Left lung (tissue), 10 donors: ENCODE measurements around the gene FSTL5. TPM values are rescaled to one million over a fixed set of nuclear protein-coding genes. Genes with fewer than 3 reads are reported as not detected.

Source experiments
- ATAC-seq: fragments of 200-7000 bp; cut with Tn5 transposase; one replicate; pipeline ENCODE4 v1.9.1; 2020; ENCODE audit warnings: moderate library complexity
- DNase-seq, 4 donors: peaks; one replicate each; pipeline ENCODE4 v3.0.0-alpha.2; 2013 to 2020
- H3K27ac ChIP-seq, 2 donors: fragments of 200-600 bp; sonication (generic) in 1 of 2; one replicate each; pipeline versions ENCODE4 v1.5.0 to v1.8.0; 2020 to 2021
- H3K27me3 ChIP-seq, 2 donors: fragments of 200-600 bp; sonication (generic) in 1 of 2; one replicate each; pipeline versions ENCODE4 v1.5.0 to v1.8.0; 2020 to 2021
- H3K36me3 ChIP-seq, 2 donors: fragments of 200-600 bp; sonication (generic) in 1 of 2; one replicate each; pipeline versions ENCODE4 v1.5.0 to v1.8.0; 2020 to 2021
- H3K4me1 ChIP-seq, 2 donors: fragments of 200-600 bp; one replicate each; pipeline ENCODE4 v1.8.0; 2021
- H3K4me3 ChIP-seq, 2 donors: fragments of 200-600 bp; sonication (generic) in 1 of 2; one replicate each; pipeline versions ENCODE4 v1.5.0 to v1.8.0; 2020 to 2021; ENCODE audit warnings: mild to moderate bottlenecking in 1 of 2
- H3K9me3 ChIP-seq, 2 donors: fragments of 200-600 bp; sonication (generic) in 1 of 2; one replicate each; pipeline versions ENCODE4 v1.5.0 to v1.8.0; 2020 to 2021
- CTCF ChIP-seq, 2 donors: fragments of 200-600 bp; sonication (generic) in 1 of 2; IDR thresholded peaks; one replicate each; pipeline versions ENCODE4 v1.5.0 to v1.8.0; 2021; ENCODE audit warnings: antibody characterized with exemption in 2 of 2
- intact Hi-C, 2 donors: fragments of 100-400 bp; cut with DNase I; formaldehyde crosslinking; loops; one replicate each; pipeline versions ENCODE4 v1.11.2 to v1.14.2; 2022
- polyA plus RNA-seq, 6 donors: library from polyadenylated mRNA; unstranded; fragments of 120-200 nt; gene quantifications; one replicate each; pipeline ENCODE4 v1.2.1, GENCODE V29; 2013; ENCODE audit not compliant: insufficient read length in 6 of 6
- total RNA-seq, 2 donors: library from RNA; stranded (reverse); fragmentation: NEBNext Ultra II Directional; extraction: Animal tissue kit (Norgen Biotek cat#: 25700); gene quantifications; one replicate each; pipeline ENCODE4 v1.2.1, GENCODE V29; 2021
- donor health status: DM: no; HTN: yes; CAD: no.
- donor health status: DM: no; HTN: no; CAD: no.

FSTL5 gene
- total and polyA plus RNA-seq, 8 donors = 0.14 to 0.60 (median 0.31) TPM; not detected in 2

GRCh38 chr4:161505141-161505540 is 658.7 kb downstream of the FSTL5 start:
- Histone ChIP-seq H3K36me3 (no peaks in the 10 kb centered on the region), H3K27ac (no peak overlapping the region), H3K27me3 (no peaks in the 10 kb centered on the region), H3K4me3 (no peak overlapping the region), H3K4me1 (no peaks in the 10 kb centered on the region), H3K9me3 (no peaks in the 10 kb centered on the region)
- ATAC-seq (no peak), DNase-seq (no peak)
- intact Hi-C loops = no loop called here
- no peak for TF ChIP-seq CTCF (IDR thresholded peaks at IDR 0.05)

GRCh38 chr4:161498155-161498554 is 665.6 kb downstream of the FSTL5 start:
- ATAC-seq (no peak), DNase-seq (no peak)
- no peaks in the 10 kb centered on the region for H3K36me3 ChIP-seq
- intact Hi-C loops = no loop called here
- H3K9me3 ChIP-seq = no peaks in the 10 kb centered on the region
- no peaks in the 10 kb centered on the region for H3K27me3 ChIP-seq
- H3K4me3 ChIP-seq = no peak overlapping the region
- H3K4me1 ChIP-seq = no peaks in the 10 kb centered on the region
- TF ChIP-seq CTCF (IDR thresholded peaks at IDR 0.05) = no peak
- H3K27ac ChIP-seq = no peak overlapping the region

- TF ChIP-seq CTCF (IDR thresholded peaks at IDR 0.05) = no peak
- ATAC-seq (no peak), DNase-seq (no peak)
- H3K4me3 ChIP-seq = no peak overlapping the region
- no peaks in the 10 kb centered on the region for H3K36me3 ChIP-seq
- intact Hi-C loops = no loop called here
- no peaks in the 10 kb centered on the region for H3K9me3 ChIP-seq
- H3K27ac ChIP-seq = no peak overlapping the region
- no peaks in the 10 kb centered on the region for H3K4me1 ChIP-seq
- no peaks in the 10 kb centered on the region for H3K27me3 ChIP-seq
Observed at GRCh38 chr4:161486461-161486860, 677.3 kb downstream of the FSTL5 start.

- Histone ChIP-seq H3K9me3 (no peaks in the 10 kb centered on the region), H3K27me3 (no peaks in the 10 kb centered on the region), H3K36me3 (no peaks in the 10 kb centered on the region), H3K4me3 (no peak overlapping the region), H3K27ac (no peak overlapping the region), H3K4me1 (no peaks in the 10 kb centered on the region)
- ATAC-seq (no peak), DNase-seq (no peak)
- intact Hi-C loops = no loop called here
- no peak for TF ChIP-seq CTCF (IDR thresholded peaks at IDR 0.05)
Observed at GRCh38 chr4:161466316-161466715, 697.5 kb downstream of the FSTL5 start.

GRCh38 chr4:161463436-161463835 is 700.4 kb downstream of the FSTL5 start:
- ATAC-seq = no peak
- intact Hi-C loops = no loop called here

More at GRCh38 chr4:161463436-161463835, 700.4 kb downstream of the FSTL5 start:
- Histone ChIP-seq H3K4me1 (no peaks in the 10 kb centered on the region), H3K36me3 (no peaks in the 10 kb centered on the region), H3K27me3 (no peaks in the 10 kb centered on the region), H3K27ac (no peak overlapping the region), H3K9me3 (no peaks in the 10 kb centered on the region), H3K4me3 (no peak overlapping the region)
- no peak for TF ChIP-seq CTCF (IDR thresholded peaks at IDR 0.05)
- DNase-seq = no peak
